HG02798 (cell line): ENCODE measurements around the gene COPB2.

ENCODE experiments used
- ATAC-seq: cut with Tn5 transposase; IDR thresholded peaks from one replicate; pipeline ENCODE4 v1.9.1; 2021; ENCODE audit warnings: mild to moderate bottlenecking; ENCODE audit not compliant: unreplicated experiment, poor library complexity

The COPB2 gene

DNA sequence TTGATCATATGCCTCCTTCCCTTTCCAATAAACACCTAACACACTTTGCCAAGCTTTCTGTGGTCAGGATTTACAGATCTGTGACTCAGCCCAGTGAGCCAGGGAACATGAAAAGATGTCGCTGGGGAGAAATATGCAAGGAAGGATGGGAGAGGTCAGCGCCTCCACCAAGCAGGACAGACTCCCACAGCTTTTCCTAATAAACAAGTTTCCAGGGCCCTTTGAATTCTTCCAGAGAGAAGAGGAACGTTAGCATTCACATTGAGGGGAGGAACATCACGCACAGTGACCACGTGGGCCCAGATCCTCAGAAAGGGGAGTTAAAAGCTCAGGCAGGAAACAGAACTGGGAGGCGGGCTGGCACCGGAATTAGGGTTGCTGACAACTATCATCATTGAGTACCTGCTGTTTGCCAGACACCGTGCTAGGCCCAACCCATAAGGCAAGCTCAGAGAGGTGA, 78.9 kb downstream of the COPB2 start:
- no peak for ATAC-seq

GRCh38 chr3:139309880-139310279, 79.6 kb downstream of the COPB2 start:
- ATAC-seq = no peak

GRCh38 chr3:139309061-139309591, 80.3 kb downstream of the COPB2 start:
- no peak for ATAC-seq

GRCh38 chr3:139308560-139308959, 80.9 kb downstream of the COPB2 start:
- no peak for ATAC-seq

DNA sequence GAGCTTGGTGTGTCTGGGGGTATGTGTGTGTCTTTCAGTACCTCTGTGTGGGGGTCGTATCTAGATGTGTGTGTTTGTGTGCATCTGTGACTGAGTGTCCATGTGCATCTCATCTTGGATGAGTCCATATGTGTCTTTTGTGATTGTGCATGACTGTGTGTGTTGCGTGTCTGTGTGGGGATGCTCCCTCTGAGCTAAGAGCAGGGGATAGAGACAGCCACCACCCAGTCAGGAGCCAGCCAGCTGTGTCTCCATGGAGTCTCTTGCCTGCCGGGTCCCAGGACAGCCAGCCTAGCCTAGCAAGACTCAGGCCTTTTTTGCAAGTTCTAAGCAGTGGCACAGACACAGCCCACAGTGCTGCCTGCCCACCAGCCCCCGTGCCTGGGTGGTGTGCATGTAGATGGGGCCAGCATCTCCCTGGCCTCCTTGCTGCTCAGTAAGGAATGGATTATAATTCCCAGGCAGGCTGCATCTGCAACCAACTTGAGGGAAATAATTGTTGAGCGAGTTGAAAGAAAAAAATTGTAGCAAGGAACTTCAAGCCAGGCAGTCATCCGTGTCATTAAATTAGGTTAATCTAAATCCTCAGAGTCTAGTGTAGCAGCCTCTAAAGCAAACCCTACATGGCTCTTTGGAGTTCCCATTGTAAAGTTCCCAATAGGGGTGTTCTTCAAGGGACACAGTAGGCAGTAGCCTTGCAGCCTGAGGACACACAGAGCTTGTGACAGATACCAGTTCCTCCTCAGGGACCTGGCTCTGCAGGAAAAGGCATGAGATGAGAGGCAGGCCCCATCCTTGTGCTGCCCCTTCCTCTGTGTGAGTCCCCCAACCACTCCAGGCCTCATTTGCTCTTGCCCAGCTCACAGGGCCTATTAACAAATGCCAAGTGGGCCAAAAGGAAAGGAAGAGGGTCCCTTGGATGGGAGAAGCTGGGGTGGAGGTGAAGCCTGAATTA, 81.6 kb downstream of the COPB2 start:
- ATAC-seq = no peak
